HepG2 (cell line): ENCODE data around the gene OSBPL5. TPM values are rescaled to one million over a fixed set of nuclear protein-coding genes. Genes with fewer than 3 reads are reported as not detected.

Source experiments
- BRF2 ChIP-seq: sonication (generic); formaldehyde crosslinking; IDR thresholded peaks from 2 replicates; pipeline ENCODE4 v1.8.1; 2022; ENCODE audit warnings: mild to moderate bottlenecking, missing genetic modification reagents
- CCAR2 ChIP-seq: fragments of 200-400 bp; formaldehyde crosslinking; optimal IDR thresholded peaks from 2 replicates; pipeline ENCODE3; 2018; ENCODE audit warnings: low read depth, mild to moderate bottlenecking, low read length, moderate library complexity
- HDAC1 ChIP-seq: sonication (generic); formaldehyde crosslinking; IDR thresholded peaks from 2 replicates; pipeline ENCODE4 v1.5.1; 2020; ENCODE audit warnings: mild to moderate bottlenecking, missing genetic modification reagents
- LCORL ChIP-seq, 2 experiments: fragments of 450-650 bp in 1 of 2; sonication (generic) in 1 of 2; formaldehyde crosslinking in 1 of 2; IDR thresholded peaks; 2 replicates each; pipeline versions ENCODE4 v1.5.0 to v1.6.1; 2017 to 2020; ENCODE audit warnings: antibody characterized with exemption in 1 of 2, missing genetic modification reagents in 1 of 2
- MTA1 ChIP-seq: sonication (generic); formaldehyde crosslinking; IDR thresholded peaks from 2 replicates; pipeline ENCODE4 v1.4.0; 2020; ENCODE audit warnings: missing genetic modification reagents, mild to moderate bottlenecking, borderline replicate concordance
- MXI1 ChIP-seq: IDR thresholded peaks from 3 replicates; pipeline ENCODE4 v1.6.1; 2012; ENCODE audit warnings: low read depth, low read length, inconsistent platforms, borderline replicate concordance
- PPARG ChIP-seq: conservative IDR thresholded peaks from 2 replicates; pipeline ENCODE4 v1.6.1; 2016; ENCODE audit warnings: missing biosample characterization, missing genetic modification reagents
- REXO4 ChIP-seq: sonication (generic); formaldehyde crosslinking; IDR thresholded peaks from 2 replicates; pipeline ENCODE4 v1.8.0; 2022; ENCODE audit warnings: missing genetic modification reagents, mild to moderate bottlenecking, borderline replicate concordance
- THAP7 ChIP-seq: sonication (generic); formaldehyde crosslinking; IDR thresholded peaks from 2 replicates; pipeline ENCODE4 v1.8.1; 2023; ENCODE audit warnings: mild to moderate bottlenecking, missing genetic modification reagents
- ZFP90 ChIP-seq: sonication (generic); formaldehyde crosslinking; IDR thresholded peaks from 2 replicates; pipeline ENCODE4 v1.8.0; 2022; ENCODE audit warnings: missing genetic modification reagents, mild to moderate bottlenecking, inconsistent platforms, borderline replicate concordance
- ZMAT5 ChIP-seq: sonication (generic); formaldehyde crosslinking; IDR thresholded peaks from 2 replicates; pipeline ENCODE4 v1.5.0; 2020; ENCODE audit warnings: mild to moderate bottlenecking, low read depth, missing genetic modification reagents, borderline replicate concordance
- ZNF274 ChIP-seq: sonication (generic); formaldehyde crosslinking; IDR thresholded peaks from 2 replicates; pipeline ENCODE4 v1.5.1; 2020; ENCODE audit warnings: mild to moderate bottlenecking, missing genetic modification reagents
- ZNF496 ChIP-seq: sonication (generic); formaldehyde crosslinking; IDR thresholded peaks from 2 replicates; pipeline ENCODE4 v1.8.1; 2023; ENCODE audit warnings: mild to moderate bottlenecking, moderate library complexity, missing genetic modification reagents; ENCODE audit not compliant: insufficient replicate concordance
- ZNF510 ChIP-seq: sonication (generic); formaldehyde crosslinking; IDR thresholded peaks from 2 replicates; pipeline ENCODE4 v1.4.0; 2020; ENCODE audit warnings: low read depth, mild to moderate bottlenecking, missing genetic modification reagents
- ZNF557 ChIP-seq: sonication (generic); formaldehyde crosslinking; IDR thresholded peaks from 2 replicates; pipeline ENCODE4 v1.4.0; 2020; ENCODE audit warnings: missing genetic modification reagents
- ZNF562 ChIP-seq: sonication (generic); formaldehyde crosslinking; IDR thresholded peaks from 2 replicates; pipeline ENCODE4 v1.8.0; 2022; ENCODE audit warnings: missing genetic modification reagents, borderline replicate concordance
- ZNF577 ChIP-seq: sonication (generic); formaldehyde crosslinking; IDR thresholded peaks from 2 replicates; pipeline ENCODE4 v1.4.0; 2020; ENCODE audit warnings: mild to moderate bottlenecking, low read depth, missing genetic modification reagents, borderline replicate concordance
- ZNF780A ChIP-seq: sonication (generic); formaldehyde crosslinking; IDR thresholded peaks from 2 replicates; pipeline ENCODE4 v1.8.0; 2022; ENCODE audit warnings: mild to moderate bottlenecking, missing genetic modification reagents, moderate library complexity
- ZNF800 ChIP-seq: sonication (generic); formaldehyde crosslinking; IDR thresholded peaks from 2 replicates; pipeline ENCODE4 v1.4.0; 2020; ENCODE audit warnings: missing genetic modification reagents
- ZSCAN25 ChIP-seq: sonication (generic); formaldehyde crosslinking; IDR thresholded peaks from 2 replicates; pipeline ENCODE4 v1.8.0; 2022; ENCODE audit warnings: mild to moderate bottlenecking, missing genetic modification reagents
- ZXDC ChIP-seq: sonication (generic); formaldehyde crosslinking; IDR thresholded peaks from 2 replicates; pipeline ENCODE4 v1.5.0; 2020; ENCODE audit warnings: mild to moderate bottlenecking, missing genetic modification reagents
- polyA plus RNA-seq, 8 experiments: library from polyadenylated mRNA; depleted of rRNA in 3 of 8; stranded (reverse) in 7 of 8; unstranded in 1 of 8; fragments of >200 nt; fragmentation: Illumina TruSeq in 4 of 8; extraction: Trizol in 4 of 8; gene quantifications; 2 replicates each; pipeline versions ENCODE4 v1.2.1 to v1.2.3, GENCODE V29; 2011 to 2016; ENCODE audit warnings: low read depth in 4 of 8, missing spikeins in 1 of 8, mixed read lengths in 1 of 8; ENCODE audit not compliant: insufficient read depth in 1 of 8
- total RNA-seq, 5 experiments: library from RNA; depleted of rRNA; stranded (reverse); fragments of >200 nt; fragmentation: Illumina TruSeq; extraction: Trizol; gene quantifications; 2 replicates each; pipeline ENCODE4 v1.2.3, GENCODE V29; 2016; ENCODE audit warnings: low read depth in 1 of 5

Gene OSBPL5
- total and polyA plus RNA-seq, 2 of the 13 experiments (the other 11 are each of a cell fraction or from before 2014, with no cell fraction given), result not detected

GRCh38 chr11:3057069-3057963 lies 107.8 kb downstream of the OSBPL5 start, which contains the start of gene CARS1 (continued):
- TF ChIP-seq ZSCAN25 (CRISPR knock-in tag), result peak; percentile 79
- 0 out of 2 replicates have a peak, but pooled peaks have one; percentile 52 for TF ChIP-seq ZNF274 (CRISPR knock-in tag)
- peak; percentile 97; the same call in 2 of the 3 replicates for TF ChIP-seq MXI1
- no peak for TF ChIP-seq ZNF562 (CRISPR knock-in tag)
- no peak for TF ChIP-seq CCAR2
- peak; percentile 81; the same call in 1 of the 2 replicates for TF ChIP-seq ZFP90 (CRISPR knock-in tag)
- TF ChIP-seq THAP7 (CRISPR knock-in tag), result no peak
- no peak for TF ChIP-seq ZXDC (CRISPR knock-in tag)
- TF ChIP-seq ZNF577 (CRISPR knock-in tag), result no peak
- peak; percentile 98 for TF ChIP-seq HDAC1 (CRISPR knock-in tag)
- no peak for TF ChIP-seq LCORL (IDR thresholded peaks at IDR 0.05)
- TF ChIP-seq LCORL (CRISPR knock-in tag; IDR thresholded peaks at IDR 0.05), result peak; percentile 79; the same call in 1 of the 2 replicates
- TF ChIP-seq ZNF496 (CRISPR knock-in tag), result no peak
- no peak for TF ChIP-seq BRF2 (CRISPR knock-in tag)
- 0 out of 2 replicates have a peak, but pooled peaks have one; percentile 60 for TF ChIP-seq PPARG (CRISPR knock-in tag)
- TF ChIP-seq ZNF800, result peak; percentile 85
- TF ChIP-seq REXO4 (CRISPR knock-in tag), result no peak
- no peak for TF ChIP-seq ZNF557
- TF ChIP-seq ZNF780A (CRISPR knock-in tag), result 0 out of 2 replicates have a peak, but pooled peaks have one; percentile 40
- TF ChIP-seq ZMAT5 (CRISPR knock-in tag), result no peak
- peak; percentile 90 for TF ChIP-seq ZNF510
- no peak for TF ChIP-seq MTA1 (CRISPR knock-in tag)
